GM23248 (cell line): ENCODE measurements around the gene SUB1.
"Not testable (repeated sequence)": the region's sequence is repeated elsewhere in the genome, so short reads cannot be mapped to it uniquely, and the experiment has no call there.

Experiments
- EZH2 ChIP-seq: fragments of 200-600 bp; sonication (generic); IDR thresholded peaks from 2 replicates; pipeline ENCODE4 v1.6.1; 2018; ENCODE audit warnings: antibody characterized with exemption, mild to moderate bottlenecking; ENCODE audit not compliant: insufficient read depth, poor library complexity, severe bottlenecking
- EZH2phosphoT487 ChIP-seq: fragments of 200-600 bp; sonication (generic); IDR thresholded peaks from 2 replicates; pipeline ENCODE4 v1.6.1; 2018; ENCODE audit warnings: antibody characterized with exemption, moderate library complexity, mild to moderate bottlenecking, low read depth; ENCODE audit not compliant: insufficient read depth

GRCh38 chr5:32556543-32556942, 28.8 kb upstream of the SUB1 start:
- not testable (repeated sequence) for TF ChIP-seq EZH2, EZH2phosphoT487
